ENCODE results near the gene ADGB. TPM values are rescaled to one million over a fixed set of nuclear protein-coding genes. Genes with fewer than 3 reads are reported as not detected.

The ADGB gene
- total and polyA plus RNA-seq, 2 of the 13 experiments (the other 11 are each of a cell fraction or from before 2014, with no cell fraction given), result not detected

DNA sequence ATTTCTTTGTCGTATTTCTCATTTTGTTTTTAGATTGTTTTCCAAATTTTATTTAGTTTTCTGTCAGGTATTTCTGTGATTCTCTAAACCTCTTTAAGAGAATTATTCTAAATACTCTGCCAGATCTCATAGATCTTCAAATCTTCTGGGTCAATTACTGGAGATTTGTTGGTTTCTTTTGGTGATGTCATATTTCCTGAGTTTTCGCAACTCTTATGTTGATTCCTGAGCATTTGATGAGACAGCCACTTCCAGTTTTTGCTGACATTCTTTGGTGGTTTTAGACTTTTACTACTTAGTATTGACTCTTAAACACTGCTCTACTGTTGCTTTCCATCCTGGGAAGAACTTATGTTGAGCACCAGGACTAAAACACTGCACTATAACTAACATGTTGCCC, 21.9 kb downstream of the ADGB start:
- intact Hi-C loops (cut with micrococcal nuclease; ENCODE audit: unreplicated experiment), result no loop called here
- H3K9ac ChIP-seq (ENCODE audit: insufficient read depth, low read depth, low read length), result no peak overlapping the region
- ChIA-PET POLR2A (no interaction called here), CTCF (ENCODE audit: low intra/inter-chr PET ratio, low total read pairs) (no interaction called here)
- no peak overlapping the region for H2AFZ ChIP-seq (ENCODE audit: low read length)
- H3K27me3 ChIP-seq (ENCODE audit: control insufficient read depth in 1 of 2, insufficient read depth in 2 of 2, low read length in 2 of 2), result no peaks in the 10 kb centered on the region
- no peaks in the 10 kb centered on the region for H3K9me3 ChIP-seq (ENCODE audit: low read length)
- ATAC-seq, result no peak
- no peak overlapping the region for H3K4me2 ChIP-seq (ENCODE audit: low read depth, low read length)
- 27% methylated on average over 2 of the region's 2 CpGs for WGBS (ENCODE audit: low lambda C conversion rate)
- no peaks in the 10 kb centered on the region for H4K20me1 ChIP-seq (ENCODE audit: insufficient read depth, low read length)
- no TSS peak for BruUV-seq (replicated peaks)
- H3K4me3 ChIP-seq (replicated peaks in 1 of 3; ENCODE audit: insufficient read depth in 1 of 3, low read depth in 2 of 3, low read length in 3 of 3), result no peak overlapping the region
- H3K36me3 ChIP-seq (replicated peaks in 1 of 2; ENCODE audit: control insufficient read depth in 1 of 2, insufficient read depth in 2 of 2, low read length in 2 of 2), result no peaks in the 10 kb centered on the region
- FAIRE-seq, result no peak
- no peaks in the 10 kb centered on the region for H3K4me1 ChIP-seq (ENCODE audit: insufficient read depth, low read length)
- H3K27ac ChIP-seq (ENCODE audit: extremely low read length, insufficient read depth, low read length), result no peak overlapping the region
- no peak for DNase-seq (ENCODE audit: low spot score)
- TF ChIP-seq ZNF747 (CRISPR knock-in tag; IDR thresholded peaks at IDR 0.05; ENCODE audit: borderline replicate concordance), result no peak
- peak; percentile 71 for TF ChIP-seq ATF7 (IDR thresholded peaks at IDR 0.05)
- no peak for TF ChIP-seq ATF7 (CRISPR knock-in tag; IDR thresholded peaks at IDR 0.05)
- in situ Hi-C loops (cut with HindIII; ENCODE audit: extremely low pct_ligation_motif_present, low pct_unique_long_range_greater_than_20kb), result no loop called here
- H3K79me2 ChIP-seq (ENCODE audit: insufficient read depth, low read length), result no peaks in the 10 kb centered on the region

- no peak for TF ChIP-seq ZNF644 (CRISPR knock-in tag; IDR thresholded peaks at IDR 0.05; ENCODE audit: low read depth)
- TF ChIP-seq GABPA (IDR thresholded peaks at IDR 0.05; ENCODE audit: low read depth, low read length), result no peak
- TF ChIP-seq GABPA (CRISPR knock-in tag; IDR thresholded peaks at IDR 0.05; ENCODE audit: low read depth), result peak; percentile 21; the same call in 1 of the 2 replicates
- Histone ChIP-seq H2AFZ (ENCODE audit: low read length) (no peak overlapping the region), H3K36me3 (replicated peaks in 1 of 2; ENCODE audit: control insufficient read depth in 1 of 2, insufficient read depth in 2 of 2, low read length in 2 of 2) (no peaks in the 10 kb centered on the region), H3K4me1 (ENCODE audit: insufficient read depth, low read length) (no peaks in the 10 kb centered on the region), H4K20me1 (ENCODE audit: insufficient read depth, low read length) (no peaks in the 10 kb centered on the region), H3K27ac (ENCODE audit: extremely low read length, insufficient read depth, low read length) (no peak overlapping the region), H3K4me3 (replicated peaks in 1 of 3; ENCODE audit: insufficient read depth in 1 of 3, low read depth in 2 of 3, low read length in 3 of 3) (no peak overlapping the region), H3K27me3 (ENCODE audit: control insufficient read depth in 1 of 2, insufficient read depth in 2 of 2, low read length in 2 of 2) (no peaks in the 10 kb centered on the region), H3K9me3 (ENCODE audit: low read length) (no peaks in the 10 kb centered on the region), H3K4me2 (ENCODE audit: low read depth, low read length) (no peak overlapping the region), H3K9ac (ENCODE audit: insufficient read depth, low read depth, low read length) (no peak overlapping the region), H3K79me2 (ENCODE audit: insufficient read depth, low read length) (no peaks in the 10 kb centered on the region)
- WGBS (ENCODE audit: low lambda C conversion rate), result 8% methylated on average over 2 of the region's 2 CpGs
- ATAC-seq, result no peak
- intact Hi-C loops (cut with micrococcal nuclease; ENCODE audit: unreplicated experiment), result no loop called here
- no TSS peak for BruUV-seq (replicated peaks)
- POLR2A ChIA-PET, result no interaction called here
- CTCF ChIA-PET (ENCODE audit: low intra/inter-chr PET ratio, low total read pairs), result no interaction called here
- FAIRE-seq, result no peak
- no peak for DNase-seq (ENCODE audit: low spot score)
- in situ Hi-C loops (cut with HindIII; ENCODE audit: extremely low pct_ligation_motif_present, low pct_unique_long_range_greater_than_20kb), result no loop called here
Observed at GRCh38 chr6:146628350-146628749, 29.6 kb downstream of the ADGB start.

Measured in HepG2 (cell line).